HL-60 (cell line): ENCODE measurements around the gene TMEM143.

Experiments
- DNase-seq, 2 experiments: peaks; one replicate each; pipeline ENCODE4 v3.0.0-alpha.2; 2010 to 2020; ENCODE audit warnings: low read depth in 1 of 2, low spot score in 1 of 2
- H3K27ac ChIP-seq: fragments of 250-450 bp; sonication (Bioruptor Pico); replicated peaks from 2 replicates; pipeline ENCODE4 v1.5.1; 2020; ENCODE audit warnings: mild to moderate bottlenecking, moderate library complexity
- H3K27me3 ChIP-seq: fragments of 250-450 bp; sonication (Bioruptor Pico); 2 replicates; pipeline ENCODE4 v1.5.1; 2021; ENCODE audit warnings: mild to moderate bottlenecking, moderate library complexity; ENCODE audit not compliant: insufficient read depth, poor library complexity, severe bottlenecking
- H3K4me3 ChIP-seq: replicated peaks from 2 replicates; pipeline ENCODE4 v1.5.1; 2011; ENCODE audit warnings: mild to moderate bottlenecking, control low read depth, low read length; ENCODE audit not compliant: insufficient read depth
- GABPA ChIP-seq: IDR thresholded peaks from 2 replicates; pipeline ENCODE4 v1.6.1; 2012; ENCODE audit warnings: low read depth
- POLR2AphosphoS5 ChIP-seq: IDR thresholded peaks from 2 replicates; pipeline ENCODE4 v1.6.1; 2012; ENCODE audit warnings: low read depth
- REST ChIP-seq: IDR thresholded peaks from 2 replicates; pipeline ENCODE4 v1.6.1; 2012; ENCODE audit warnings: low read depth; ENCODE audit not compliant: insufficient replicate concordance
- SPI1 ChIP-seq: IDR thresholded peaks from 2 replicates; pipeline ENCODE4 v1.6.1; 2012; ENCODE audit warnings: low read depth, mild to moderate bottlenecking, borderline replicate concordance
- TF ChIP-seq, protein P1 (sequence below): IDR thresholded peaks from one replicate; pipeline ENCODE4 v1.5.1; 2011; ENCODE audit warnings: low read length, control low read depth, inconsistent platforms; ENCODE audit not compliant: insufficient read depth

TMEM143 gene

GRCh38 chr19:48354332-48354992, 9.3 kb downstream of the TMEM143 start:
- TF ChIP-seq SPI1 (no peak), GABPA (no peak), REST (no peak), POLR2AphosphoS5 (no peak)
- TF ChIP-seq, protein P1, sequence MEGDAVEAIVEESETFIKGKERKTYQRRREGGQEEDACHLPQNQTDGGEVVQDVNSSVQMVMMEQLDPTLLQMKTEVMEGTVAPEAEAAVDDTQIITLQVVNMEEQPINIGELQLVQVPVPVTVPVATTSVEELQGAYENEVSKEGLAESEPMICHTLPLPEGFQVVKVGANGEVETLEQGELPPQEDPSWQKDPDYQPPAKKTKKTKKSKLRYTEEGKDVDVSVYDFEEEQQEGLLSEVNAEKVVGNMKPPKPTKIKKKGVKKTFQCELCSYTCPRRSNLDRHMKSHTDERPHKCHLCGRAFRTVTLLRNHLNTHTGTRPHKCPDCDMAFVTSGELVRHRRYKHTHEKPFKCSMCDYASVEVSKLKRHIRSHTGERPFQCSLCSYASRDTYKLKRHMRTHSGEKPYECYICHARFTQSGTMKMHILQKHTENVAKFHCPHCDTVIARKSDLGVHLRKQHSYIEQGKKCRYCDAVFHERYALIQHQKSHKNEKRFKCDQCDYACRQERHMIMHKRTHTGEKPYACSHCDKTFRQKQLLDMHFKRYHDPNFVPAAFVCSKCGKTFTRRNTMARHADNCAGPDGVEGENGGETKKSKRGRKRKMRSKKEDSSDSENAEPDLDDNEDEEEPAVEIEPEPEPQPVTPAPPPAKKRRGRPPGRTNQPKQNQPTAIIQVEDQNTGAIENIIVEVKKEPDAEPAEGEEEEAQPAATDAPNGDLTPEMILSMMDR = no peak
- no peak for DNase-seq
- no peak overlapping the region for H3K27ac ChIP-seq

GRCh38 chr19:48353677-48354076, 10.1 kb downstream of the TMEM143 start:
- Histone ChIP-seq H3K27ac (no peak overlapping the region), H3K4me3 (no peak overlapping the region), H3K27me3 (no peaks in the 10 kb centered on the region)
- DNase-seq = peak in 1 of 2 experiments; percentile 17
- no peak for TF ChIP-seq GABPA
- no peak for TF ChIP-seq SPI1
- TF ChIP-seq REST = no peak

More at GRCh38 chr19:48354332-48354992, 9.3 kb downstream of the TMEM143 start:
- Histone ChIP-seq H3K27me3 (no peaks in the 10 kb centered on the region), H3K4me3 (no peak overlapping the region)

DNA sequence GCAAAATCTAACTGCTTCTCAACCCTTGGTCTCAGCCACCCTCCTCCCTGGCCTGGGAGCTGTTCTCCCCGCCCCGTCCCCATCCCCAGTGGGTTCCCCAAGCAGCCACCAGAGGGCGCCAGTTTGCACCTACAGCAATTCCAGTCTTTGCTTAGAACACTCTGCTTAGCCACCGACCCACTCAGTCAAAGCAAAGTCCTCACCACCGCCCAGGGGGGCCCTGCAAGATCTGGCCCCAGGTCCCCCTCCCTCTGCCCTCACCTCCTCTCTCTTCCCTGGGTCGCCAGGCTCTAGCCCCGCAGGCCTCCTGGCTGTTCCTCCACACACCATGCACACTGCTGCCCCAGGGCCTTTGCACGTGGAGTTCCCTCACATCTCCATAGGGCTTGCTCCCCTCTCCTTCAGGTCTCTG, 12.4 kb downstream of the TMEM143 start:
- H3K27me3 ChIP-seq = no peaks in the 10 kb centered on the region
- TF ChIP-seq, protein P1 = peak; percentile 83
- TF ChIP-seq REST (no peak), POLR2AphosphoS5 (no peak), GABPA (no peak)
- peak; percentile 45 to 79 for DNase-seq
- H3K4me3 ChIP-seq = no peak overlapping the region
- no peak overlapping the region for H3K27ac ChIP-seq
